CD14-positive monocyte (primary cell): ENCODE results near the gene LIN9. TPM values are rescaled to one million over a fixed set of nuclear protein-coding genes. Genes with fewer than 3 reads are reported as not detected.
A peak's percentile ranks its signal among the peaks of the same experiment; 100 is the strongest.

Experiments used
- DNase-seq, 3 donors: peaks; one replicate each; pipeline ENCODE4 v3.0.0-alpha.2; 2011 to 2022
- H2AFZ ChIP-seq: 2 replicates; pipeline ENCODE4 v1.6.0; 2012; ENCODE audit warnings: mild to moderate bottlenecking, low read depth, low read length, inconsistent platforms; ENCODE audit not compliant: insufficient read depth, poor library complexity, severe bottlenecking
- H3K27ac ChIP-seq, 2 donors: 1 replicate in 1 of 2; 2 replicates in 1 of 2; pipeline ENCODE4 v1.5.1; 2012 to 2013; ENCODE audit warnings: low read length in 2 of 2, control low read depth in 1 of 2, inconsistent platforms in 1 of 2, low read depth in 1 of 2, mild to moderate bottlenecking in 1 of 2
- H3K27me3 ChIP-seq, 2 donors: one replicate each; pipeline versions ENCODE4 v1.6.0 to v1.6.1; 2011 to 2013; ENCODE audit warnings: low read length in 2 of 2; ENCODE audit not compliant: control insufficient read depth in 2 of 2, insufficient read depth in 2 of 2
- H3K36me3 ChIP-seq, 2 donors: replicated peaks in 1 of 2; 1 replicate in 1 of 2; 2 replicates in 1 of 2; pipeline versions ENCODE4 v1.5.1 to v1.6.1; 2012 to 2013; ENCODE audit warnings: low read length in 2 of 2, control low read depth in 1 of 2, inconsistent platforms in 1 of 2, mild to moderate bottlenecking in 1 of 2; ENCODE audit not compliant: insufficient read depth in 2 of 2, control insufficient read depth in 1 of 2
- H3K4me1 ChIP-seq, 2 donors: 1 replicate in 1 of 2; 2 replicates in 1 of 2; pipeline versions ENCODE4 v1.5.1 to v1.6.1; 2012 to 2013; ENCODE audit warnings: low read length in 2 of 2, control low read depth in 1 of 2, inconsistent platforms in 1 of 2, mild to moderate bottlenecking in 1 of 2, moderate library complexity in 1 of 2; ENCODE audit not compliant: insufficient read depth in 2 of 2, control insufficient read depth in 1 of 2
- H3K4me2 ChIP-seq: replicated peaks from 2 replicates; pipeline ENCODE3; 2012; ENCODE audit warnings: low read length, moderate library complexity, mild to moderate bottlenecking; ENCODE audit not compliant: poor library complexity, severe bottlenecking; ENCODE audit errors: extremely low read depth
- H3K4me3 ChIP-seq, 3 experiments: fragments of 200-600 bp in 1 of 3; sonication (generic) in 1 of 3; replicated peaks in 1 of 3; 1 replicate in 2 of 3; 2 replicates in 1 of 3; pipeline ENCODE4 v1.5.1; 2011 to 2013; ENCODE audit warnings: low read length in 3 of 3, mild to moderate bottlenecking in 3 of 3, control low read depth in 2 of 3, low read depth in 2 of 3, inconsistent platforms in 1 of 3, moderate library complexity in 1 of 3
- H3K79me2 ChIP-seq: 2 replicates; pipeline ENCODE4 v1.6.0; 2012; ENCODE audit warnings: mild to moderate bottlenecking, control low read depth, inconsistent platforms, low read length, moderate library complexity; ENCODE audit not compliant: insufficient read depth
- H3K9ac ChIP-seq: 2 replicates; pipeline ENCODE4 v1.6.0; 2017; ENCODE audit warnings: low read length, mild to moderate bottlenecking; ENCODE audit not compliant: insufficient read depth, poor library complexity, severe bottlenecking
- H3K9me3 ChIP-seq, 2 donors: replicated peaks in 1 of 2; 1 replicate in 1 of 2; 2 replicates in 1 of 2; pipeline versions ENCODE4 v1.5.1 to v1.6.1; 2012 to 2013; ENCODE audit warnings: low read length in 2 of 2, control low read depth in 1 of 2; ENCODE audit not compliant: control insufficient read depth in 1 of 2, insufficient read depth in 1 of 2
- H4K20me1 ChIP-seq: 2 replicates; pipeline ENCODE4 v1.6.0; 2012; ENCODE audit warnings: mild to moderate bottlenecking, low read length, control low read depth, moderate library complexity; ENCODE audit not compliant: insufficient read depth
- H3K27ac Mint-ChIP-seq, 7 donors: one replicate each; pipeline ENCODE4 v1.8.0; 2020; ENCODE audit warnings: mild to moderate bottlenecking in 7 of 7, mixed read lengths in 7 of 7, moderate library complexity in 6 of 7, inconsistent platforms in 2 of 7
- H3K27me3 Mint-ChIP-seq, 3 donors: one replicate each; pipeline ENCODE4 v1.8.0; 2021 to 2022; ENCODE audit warnings: low read depth in 3 of 3, mild to moderate bottlenecking in 3 of 3, mixed read lengths in 3 of 3, moderate library complexity in 3 of 3, inconsistent platforms in 1 of 3
- H3K36me3 Mint-ChIP-seq, 2 donors: one replicate each; pipeline ENCODE4 v1.8.0; 2020; ENCODE audit warnings: mixed read lengths in 2 of 2, inconsistent platforms in 1 of 2, mild to moderate bottlenecking in 1 of 2
- H3K4me1 Mint-ChIP-seq: one replicate; pipeline ENCODE4 v1.8.0; 2020; ENCODE audit warnings: mild to moderate bottlenecking, mixed read lengths
- H3K4me3 Mint-ChIP-seq, 2 donors: one replicate each; pipeline ENCODE4 v1.8.0; 2020; ENCODE audit warnings: mild to moderate bottlenecking in 2 of 2, mixed read lengths in 2 of 2, moderate library complexity in 1 of 2
- H3K9me3 Mint-ChIP-seq, 7 donors: one replicate each; pipeline ENCODE4 v1.8.0; 2020 to 2022; ENCODE audit warnings: mixed read lengths in 7 of 7, mild to moderate bottlenecking in 6 of 7, moderate library complexity in 6 of 7, inconsistent platforms in 2 of 7
- WGBS: methylation state at CpG from one replicate; pipeline ENCODE4 v1.1.5; 2013; ENCODE audit warnings: missing lambda C conversion rate; ENCODE audit not compliant: insufficient coverage; 5-methylcytosine and 5-hydroxymethylcytosine counted together
- intact Hi-C, 2 donors: fragments of 100-400 bp; cut with micrococcal nuclease; formaldehyde crosslinking; loops; one replicate each; pipeline versions ENCODE4 v1.15.0 to v1.15.1; 2023
- polyA plus RNA-seq, 3 donors: library from polyadenylated mRNA; depleted of rRNA in 1 of 3; unstranded in 2 of 3; stranded (reverse) in 1 of 3; fragments of 300-500 nt in 2 of 3; fragments of >200 nt in 1 of 3; fragmentation: Illumina TruSeq in 2 of 3; gene quantifications; 1 replicate in 2 of 3; 2 replicates in 1 of 3; pipeline ENCODE4 v1.2.3, GENCODE V29; 2012 to 2021
- TF ChIP-seq, protein P1 (sequence below): fragments of 200-600 bp; IDR thresholded peaks from one replicate; pipeline ENCODE4 v1.8.0; 2022; ENCODE audit warnings: antibody characterized with exemption, mild to moderate bottlenecking

LIN9 gene
- polyA plus RNA-seq, 3 donors = 0.56 to 1.3 (median 0.76) TPM

- peaks cover 0 to 4% of the 10 kb centered on the region in 2 donors for H3K36me3 ChIP-seq
- no peak overlapping the region for H3K9ac ChIP-seq
- TF ChIP-seq, protein P1, sequence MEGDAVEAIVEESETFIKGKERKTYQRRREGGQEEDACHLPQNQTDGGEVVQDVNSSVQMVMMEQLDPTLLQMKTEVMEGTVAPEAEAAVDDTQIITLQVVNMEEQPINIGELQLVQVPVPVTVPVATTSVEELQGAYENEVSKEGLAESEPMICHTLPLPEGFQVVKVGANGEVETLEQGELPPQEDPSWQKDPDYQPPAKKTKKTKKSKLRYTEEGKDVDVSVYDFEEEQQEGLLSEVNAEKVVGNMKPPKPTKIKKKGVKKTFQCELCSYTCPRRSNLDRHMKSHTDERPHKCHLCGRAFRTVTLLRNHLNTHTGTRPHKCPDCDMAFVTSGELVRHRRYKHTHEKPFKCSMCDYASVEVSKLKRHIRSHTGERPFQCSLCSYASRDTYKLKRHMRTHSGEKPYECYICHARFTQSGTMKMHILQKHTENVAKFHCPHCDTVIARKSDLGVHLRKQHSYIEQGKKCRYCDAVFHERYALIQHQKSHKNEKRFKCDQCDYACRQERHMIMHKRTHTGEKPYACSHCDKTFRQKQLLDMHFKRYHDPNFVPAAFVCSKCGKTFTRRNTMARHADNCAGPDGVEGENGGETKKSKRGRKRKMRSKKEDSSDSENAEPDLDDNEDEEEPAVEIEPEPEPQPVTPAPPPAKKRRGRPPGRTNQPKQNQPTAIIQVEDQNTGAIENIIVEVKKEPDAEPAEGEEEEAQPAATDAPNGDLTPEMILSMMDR = no peak
- no peaks in the 10 kb centered on the region for H4K20me1 ChIP-seq
- H3K9me3 ChIP-seq = no peaks in the 10 kb centered on the region
- Mint-ChIP-seq H3K27ac (no peak overlapping the region), H3K36me3 (peaks cover 0 to 3% of the 10 kb centered on the region in 2 donors), H3K4me1 (peaks cover 16% of the 10 kb centered on the region), H3K4me3 (no peak overlapping the region), H3K9me3 (no peaks in the 10 kb centered on the region), H3K27me3 (peaks cover 2 to 3% (median 3%) of the 10 kb centered on the region in 3 donors)
- H3K27me3 ChIP-seq = no peaks in the 10 kb centered on the region
- intact Hi-C loops = no loop called here
- H2AFZ ChIP-seq = peak overlapping the region; percentile 68
- peak overlapping the region; percentile 4 for H3K4me2 ChIP-seq
- WGBS = 32% methylated on average over 7 of the region's 9 CpGs
- no peak for DNase-seq
- no peaks in the 10 kb centered on the region for H3K79me2 ChIP-seq
- no peak overlapping the region for H3K27ac ChIP-seq
- H3K4me3 ChIP-seq = no peak overlapping the region
- peaks cover 6 to 8% of the 10 kb centered on the region in 2 donors for H3K4me1 ChIP-seq
Observed at GRCh38 chr1:226350519-226350865, 41.5 kb upstream of the LIN9 start.

- 13% methylated on average over 12 of the region's 18 CpGs for WGBS
- DNase-seq = no peak
- Histone ChIP-seq H3K79me2 (no peaks in the 10 kb centered on the region), H3K27me3 (no peaks in the 10 kb centered on the region), H4K20me1 (no peaks in the 10 kb centered on the region), H3K4me2 (peak overlapping the region; percentile 4), H2AFZ (peak overlapping the region; percentile 68), H3K9me3 (no peaks in the 10 kb centered on the region), H3K9ac (no peak overlapping the region), H3K4me3 (no peak overlapping the region), H3K27ac (no peak overlapping the region), H3K4me1 (peaks cover 6 to 8% of the 10 kb centered on the region in 2 donors), H3K36me3 (no peaks in the 10 kb centered on the region)
- intact Hi-C loops = no loop called here
- no peaks in the 10 kb centered on the region for H3K36me3 Mint-ChIP-seq
- H3K27me3 Mint-ChIP-seq = peaks cover 2 to 5% (median 3%) of the 10 kb centered on the region in 3 donors
- H3K9me3 Mint-ChIP-seq = peaks cover 0 to 2% (median 0%) of the 10 kb centered on the region in 7 donors
- TF ChIP-seq, protein P1 = no peak
- peak overlapping the region in 1 of 2 donors; percentile 28 for H3K4me3 Mint-ChIP-seq
- peaks cover 16% of the 10 kb centered on the region for H3K4me1 Mint-ChIP-seq
- H3K27ac Mint-ChIP-seq = no peak overlapping the region
Observed at GRCh38 chr1:226349801-226350518, 41.0 kb upstream of the LIN9 start.
